Limb (tissue), 2 donors: Measurements from ENCODE around the gene OR6B2.
A peak's percentile ranks its signal among the peaks of the same experiment; 100 is the strongest.
"Not testable (repeated sequence)": the region's sequence is repeated elsewhere in the genome, so short reads cannot be mapped to it uniquely, and the experiment has no call there.

Experiments
- DNase-seq, 2 donors: peaks; one replicate each; pipeline ENCODE4 v3.0.0-alpha.2; 2016; ENCODE audit errors: extremely low spot score in 2 of 2

The OR6B2 gene

GRCh38 chr2:240030379-240031094, at the start of gene OR6B2:
Gene OR6B2 (minus strand): TSS chr2:240030429. CDS start chr2:240030429, 0 bp downstream.
- no peak for DNase-seq

GRCh38 chr2:240078631-240079030, 48.4 kb upstream of the OR6B2 start:
- no peak for DNase-seq

- no peak for DNase-seq
These were observed 47.2 kb upstream of the OR6B2 start for GRCh38 chr2:240077442-240077841.

- no peak for DNase-seq
These were observed 44.3 kb upstream of the OR6B2 start for GRCh38 chr2:240074545-240074944.

GRCh38 chr2:240070907-240071306, 40.7 kb upstream of the OR6B2 start:
- DNase-seq, result no peak

GRCh38 chr2:240069829-240070228, 39.6 kb upstream of the OR6B2 start:
- DNase-seq, result no peak

- DNase-seq, result no peak
These were observed 38.0 kb upstream of the OR6B2 start for GRCh38 chr2:240068193-240068592.

GRCh38 chr2:240066489-240066888, 36.3 kb upstream of the OR6B2 start:
- DNase-seq, result no peak

- DNase-seq, result no peak
These were observed 34.7 kb upstream of the OR6B2 start for GRCh38 chr2:240064898-240065297.

GRCh38 chr2:240060977-240061591, 30.9 kb upstream of the OR6B2 start:
- DNase-seq, result peak; percentile 27 to 51

GRCh38 chr2:240056678-240057077, 26.4 kb upstream of the OR6B2 start:
- no peak for DNase-seq

- DNase-seq, result no peak
These were observed 25.1 kb upstream of the OR6B2 start for GRCh38 chr2:240055177-240055917.

- no peak for DNase-seq
These were observed 23.2 kb upstream of the OR6B2 start, which contains the start of gene OR6B3 for GRCh38 chr2:240053173-240054155. Gene OR6B3 (minus strand): TSS chr2:240053521.

GRCh38 chr2:240052524-240052923, 22.3 kb upstream of the OR6B2 start:
- DNase-seq, result no peak

- DNase-seq, result no peak
These were observed 21.5 kb upstream of the OR6B2 start for GRCh38 chr2:240051697-240052096.

- DNase-seq, result no peak
These were observed 20.0 kb upstream of the OR6B2 start for GRCh38 chr2:240050278-240050677.

GRCh38 chr2:240048237-240048636, 18.0 kb upstream of the OR6B2 start:
- no peak for DNase-seq

GRCh38 chr2:240045098-240045497, 14.9 kb upstream of the OR6B2 start:
- no peak for DNase-seq

GRCh38 chr2:240044096-240044495, 13.9 kb upstream of the OR6B2 start:
- DNase-seq, result not testable (repeated sequence)

- DNase-seq, result no peak
These were observed 13.2 kb upstream of the OR6B2 start for GRCh38 chr2:240043279-240043989.

- DNase-seq, result no peak
These were observed 12.5 kb upstream of the OR6B2 start for GRCh38 chr2:240042740-240043139.
